ENCODE measurements around the gene GREB1L. TPM values are rescaled to one million over a fixed set of nuclear protein-coding genes. Genes with fewer than 3 reads are reported as not detected.

The GREB1L gene
- polyA plus RNA-seq, 1 donor (not counting 4 experiments of a cell fraction or from before 2014, with no cell fraction given), result 5.5 TPM

DNA sequence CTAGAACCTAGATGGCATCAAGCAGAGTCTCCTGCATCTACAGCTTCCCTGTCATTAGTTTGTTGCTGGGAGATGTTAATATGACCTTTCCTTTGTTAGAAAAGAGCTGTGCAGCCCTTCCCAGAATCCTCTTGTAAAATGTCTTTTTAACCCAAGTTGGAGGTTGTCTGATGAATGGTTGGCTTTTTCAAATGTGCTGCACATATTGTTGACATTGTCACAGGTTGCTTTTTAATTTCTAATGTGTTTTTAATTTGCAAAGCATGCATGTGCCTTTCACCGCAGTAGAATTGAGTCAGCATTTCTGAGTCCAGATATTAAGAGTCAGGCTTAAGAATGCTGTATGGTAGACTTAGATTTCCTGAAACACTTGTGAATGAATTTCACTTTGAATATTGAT is 120.8 kb downstream of the GREB1L start:
- peak; percentile 34 for FAIRE-seq
- no peaks in the 10 kb centered on the region for H3K9me1 ChIP-seq (ENCODE audit: control insufficient read depth, extremely low read depth, insufficient read depth, low read length)
- dilution Hi-C loops (cut with MboI; ENCODE audit: extremely low pct_ligation_motif_present, low sequenced_read_pairs), result no loop called here

DNA sequence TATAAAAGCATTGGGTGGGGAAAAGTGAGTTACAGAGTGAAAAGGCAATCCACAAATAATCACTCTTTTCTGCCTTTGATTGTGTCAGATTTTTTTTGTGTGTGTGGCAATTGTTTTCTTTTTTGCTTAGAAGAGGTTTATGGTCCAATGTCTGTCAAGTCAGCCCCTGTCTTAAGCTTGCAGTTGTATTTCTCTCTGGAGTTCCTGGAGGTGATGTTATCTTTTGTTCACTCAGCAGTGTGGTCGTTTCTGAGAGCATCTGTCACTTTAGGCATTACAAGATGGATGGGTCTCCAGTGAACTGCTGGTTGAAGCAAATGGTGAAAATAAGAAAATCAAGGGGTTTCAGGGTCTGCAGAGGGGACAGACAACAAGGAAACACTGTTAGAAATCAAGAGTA is 121.3 kb downstream of the GREB1L start:
- Histone ChIP-seq H3K4me3 (ENCODE audit: control insufficient read depth in 2 of 3, extremely low read depth in 1 of 3, insufficient read depth in 2 of 3, low read depth in 1 of 3, low read length in 3 of 3) (no peak overlapping the region), H3K79me2 (ENCODE audit: control insufficient read depth, insufficient read depth, low read length) (no peaks in the 10 kb centered on the region), H4K20me1 (ENCODE audit: control insufficient read depth, extremely low read depth, insufficient read depth, low read length) (no peaks in the 10 kb centered on the region), H3K4me2 (ENCODE audit: control insufficient read depth, extremely low read depth, insufficient read depth, low read depth, low read length) (no peak overlapping the region), H3K9me3 (ENCODE audit: control insufficient read depth, low read depth, low read length) (no peaks in the 10 kb centered on the region), H3K27ac (ENCODE audit: control insufficient read depth, insufficient read depth, low read length) (no peak overlapping the region), H3K27me3 (ENCODE audit: control insufficient read depth, extremely low read depth, insufficient read depth, low read length) (no peaks in the 10 kb centered on the region), H3K4me1 (ENCODE audit: control insufficient read depth, extremely low read depth, insufficient read depth, low read length) (no peaks in the 10 kb centered on the region), H3K9me1 (ENCODE audit: control insufficient read depth, extremely low read depth, insufficient read depth, low read length) (no peaks in the 10 kb centered on the region), H2AFZ (ENCODE audit: control insufficient read depth, low read length) (no peak overlapping the region), H3K36me3 (ENCODE audit: control insufficient read depth in 2 of 2, extremely low read depth in 1 of 2, insufficient read depth in 2 of 2, low read length in 2 of 2) (no peaks in the 10 kb centered on the region), H3K9ac (ENCODE audit: control insufficient read depth, extremely low read depth, insufficient read depth, low read length) (no peak overlapping the region)
- dilution Hi-C loops (cut with MboI; ENCODE audit: extremely low pct_ligation_motif_present, low sequenced_read_pairs), result no loop called here
- no peak for DNase-seq (ENCODE audit: low read depth, low spot score)
- no peak for TF ChIP-seq EZH2 (IDR thresholded peaks at IDR 0.05; ENCODE audit: low read length)
- TF ChIP-seq CTCF (optimal IDR thresholded peaks at IDR 0.05 in 1 of 3, IDR thresholded peaks at IDR 0.05 in 1 of 3, conservative IDR thresholded peaks at IDR 0.05 in 1 of 3; ENCODE audit: extremely low read depth in 1 of 3, insufficient read depth in 2 of 3, low read length in 3 of 3), result no peak
- peak; percentile 57 for FAIRE-seq

More for the DNA sequence above, 120.8 kb downstream of the GREB1L start:
- H3K4me3 ChIP-seq (ENCODE audit: control insufficient read depth in 2 of 3, extremely low read depth in 1 of 3, insufficient read depth in 2 of 3, low read depth in 1 of 3, low read length in 3 of 3), result no peak overlapping the region
- H2AFZ ChIP-seq (ENCODE audit: control insufficient read depth, low read length), result no peak overlapping the region
- DNase-seq (ENCODE audit: low read depth, low spot score), result no peak
- H3K79me2 ChIP-seq (ENCODE audit: control insufficient read depth, insufficient read depth, low read length), result no peaks in the 10 kb centered on the region
- H3K27ac ChIP-seq (ENCODE audit: control insufficient read depth, insufficient read depth, low read length), result no peak overlapping the region
- H3K4me1 ChIP-seq (ENCODE audit: control insufficient read depth, extremely low read depth, insufficient read depth, low read length), result no peaks in the 10 kb centered on the region
- no peak overlapping the region for H3K9ac ChIP-seq (ENCODE audit: control insufficient read depth, extremely low read depth, insufficient read depth, low read length)
- H3K36me3 ChIP-seq (ENCODE audit: control insufficient read depth in 2 of 2, extremely low read depth in 1 of 2, insufficient read depth in 2 of 2, low read length in 2 of 2), result no peaks in the 10 kb centered on the region
- no peaks in the 10 kb centered on the region for H3K9me3 ChIP-seq (ENCODE audit: control insufficient read depth, low read depth, low read length)
- H4K20me1 ChIP-seq (ENCODE audit: control insufficient read depth, extremely low read depth, insufficient read depth, low read length), result no peaks in the 10 kb centered on the region
- no peaks in the 10 kb centered on the region for H3K27me3 ChIP-seq (ENCODE audit: control insufficient read depth, extremely low read depth, insufficient read depth, low read length)
- TF ChIP-seq CTCF (optimal IDR thresholded peaks at IDR 0.05 in 1 of 3, IDR thresholded peaks at IDR 0.05 in 1 of 3, conservative IDR thresholded peaks at IDR 0.05 in 1 of 3; ENCODE audit: extremely low read depth in 1 of 3, insufficient read depth in 2 of 3, low read length in 3 of 3) (no peak), EZH2 (IDR thresholded peaks at IDR 0.05; ENCODE audit: low read length) (no peak)
- no peak overlapping the region for H3K4me2 ChIP-seq (ENCODE audit: control insufficient read depth, extremely low read depth, insufficient read depth, low read depth, low read length)

All from keratinocyte (primary cell).